CD4-positive, alpha-beta T cell treated with Interleukin-4 for 1 hour (primary cell): Measurements from ENCODE around the gene MYG1.
A peak's percentile ranks its signal among the peaks of the same experiment; 100 is the strongest.
"Not testable (repeated sequence)": the region's sequence is repeated elsewhere in the genome, so short reads cannot be mapped to it uniquely, and the experiment has no call there.

Experiments used
- DNase-seq, 2 donors: peaks; one replicate each; pipeline ENCODE4 v3.0.0-alpha.2; 2020 to 2022

Gene MYG1

DNA sequence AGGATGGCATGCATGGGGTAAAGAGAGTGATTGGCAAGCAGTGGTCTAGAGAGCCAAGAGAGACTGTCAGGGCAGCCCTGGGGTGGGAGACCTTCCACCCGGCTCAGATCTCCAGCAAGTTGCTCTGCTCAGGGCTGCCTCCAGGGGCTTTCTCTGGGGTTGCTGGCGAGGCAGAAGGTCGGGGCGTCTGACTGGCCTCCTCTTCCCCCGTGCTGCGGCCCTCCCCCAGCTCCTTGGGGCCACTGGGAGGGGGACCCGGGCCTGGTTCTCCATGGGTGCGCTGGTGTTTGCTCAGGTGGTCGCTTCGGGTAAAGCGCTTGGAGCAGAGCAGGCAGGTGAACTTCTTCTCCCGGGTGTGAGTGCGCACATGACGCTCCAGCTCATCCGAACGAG, 28.5 kb downstream of the MYG1 start:
- DNase-seq, result no peak

DNA sequence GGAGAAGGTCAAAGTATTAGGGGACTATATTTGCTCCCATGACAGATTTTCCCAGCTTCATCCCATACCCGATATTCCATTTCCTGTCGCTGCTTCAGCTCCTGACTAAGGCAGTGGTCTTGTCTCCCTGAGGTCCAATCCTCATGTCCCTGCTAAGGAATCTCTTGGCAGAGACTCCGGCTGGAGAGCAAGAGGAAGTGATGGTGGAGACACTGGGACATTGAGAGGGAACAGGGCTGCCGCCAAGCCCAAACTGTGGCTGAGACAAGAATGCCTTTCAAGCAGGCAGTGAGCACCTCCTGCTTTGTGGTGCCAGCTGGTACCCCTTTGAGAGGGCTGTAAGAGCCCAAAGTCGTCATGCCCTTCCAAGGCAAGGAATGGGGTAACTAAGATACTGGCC, 31.2 kb downstream of the MYG1 start:
- DNase-seq, result no peak

DNA sequence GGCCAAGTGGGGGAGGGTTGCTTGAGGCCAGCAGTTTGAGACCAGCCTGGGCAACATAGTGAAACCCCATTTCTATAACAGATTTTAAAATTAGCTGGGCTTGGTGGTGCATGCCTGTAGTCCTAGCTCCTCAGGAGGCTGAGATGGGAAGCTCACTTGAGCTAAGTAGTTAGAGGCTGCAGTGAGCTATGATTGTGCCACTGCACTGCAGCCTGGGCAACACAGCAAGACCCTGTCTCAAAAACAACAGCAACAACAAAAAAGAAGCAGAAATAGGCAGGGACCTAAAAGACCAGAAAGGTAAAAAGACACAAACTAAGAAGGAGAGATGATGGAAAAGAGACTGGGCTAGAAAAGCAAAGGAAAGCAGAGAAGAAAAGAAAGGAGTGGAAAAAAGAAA, 32.8 kb downstream of the MYG1 start:
- not testable (repeated sequence) for DNase-seq

DNA sequence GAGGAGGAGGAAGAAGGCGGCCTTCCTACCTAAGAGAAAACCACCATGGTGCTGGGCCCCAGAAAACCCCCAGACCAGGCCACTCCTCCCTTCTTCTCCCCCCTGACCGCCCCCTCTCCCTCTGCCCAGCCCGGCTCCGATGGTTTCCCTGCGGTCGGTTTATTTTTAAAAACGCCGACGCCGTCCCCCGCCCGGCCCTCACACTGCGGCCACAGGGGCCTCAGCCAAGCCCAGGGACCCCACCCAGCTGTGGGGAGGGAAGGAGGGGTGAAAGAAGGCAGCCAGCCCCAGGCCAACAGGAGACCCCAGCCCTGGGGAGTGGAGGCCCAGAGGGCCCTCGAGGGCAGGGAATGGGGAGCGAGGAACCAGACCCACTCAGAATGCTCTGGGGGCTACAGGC, 33.2 kb downstream of the MYG1 start:
- DNase-seq, result no peak

DNA sequence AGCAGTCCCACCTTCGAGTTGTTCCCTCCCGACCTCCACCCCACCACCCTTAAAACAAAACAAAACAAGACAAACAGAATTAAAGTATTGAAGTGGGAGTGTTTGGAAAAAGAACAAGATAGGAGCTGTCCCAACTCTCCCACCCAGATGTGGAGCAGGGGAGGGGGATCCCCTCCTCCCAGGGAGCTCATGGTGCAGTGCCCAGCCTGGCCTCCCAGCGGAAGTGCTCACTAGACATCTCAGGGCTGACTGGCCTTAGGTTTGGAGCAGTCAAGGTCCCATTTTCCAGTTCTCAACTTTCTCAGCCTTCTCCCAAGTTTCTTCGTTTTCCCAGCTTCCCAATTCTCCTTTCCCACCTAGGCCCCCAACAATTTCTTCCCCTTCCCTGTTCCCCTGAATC, 33.8 kb downstream of the MYG1 start:
- DNase-seq, result no peak

DNA sequence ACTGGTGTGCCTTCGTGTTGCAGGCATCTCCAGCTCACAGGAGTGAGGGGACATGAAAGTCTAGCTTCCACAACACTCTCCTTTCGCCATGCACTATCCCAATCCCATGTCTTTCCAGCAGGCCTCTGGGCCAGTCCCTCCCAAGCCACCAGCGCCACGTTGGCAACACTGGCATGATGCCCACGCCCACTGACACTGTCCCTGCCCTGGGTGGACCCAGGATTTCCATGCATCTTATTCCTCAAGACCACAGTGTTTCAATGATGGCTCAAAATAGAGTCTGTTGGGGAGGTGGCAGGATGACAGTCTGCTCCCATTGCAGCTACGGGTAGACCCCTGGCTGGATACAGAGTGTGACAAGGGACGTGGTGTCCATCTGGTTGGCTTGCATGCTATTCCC, 34.4 kb downstream of the MYG1 start:
- DNase-seq, result no peak

DNA sequence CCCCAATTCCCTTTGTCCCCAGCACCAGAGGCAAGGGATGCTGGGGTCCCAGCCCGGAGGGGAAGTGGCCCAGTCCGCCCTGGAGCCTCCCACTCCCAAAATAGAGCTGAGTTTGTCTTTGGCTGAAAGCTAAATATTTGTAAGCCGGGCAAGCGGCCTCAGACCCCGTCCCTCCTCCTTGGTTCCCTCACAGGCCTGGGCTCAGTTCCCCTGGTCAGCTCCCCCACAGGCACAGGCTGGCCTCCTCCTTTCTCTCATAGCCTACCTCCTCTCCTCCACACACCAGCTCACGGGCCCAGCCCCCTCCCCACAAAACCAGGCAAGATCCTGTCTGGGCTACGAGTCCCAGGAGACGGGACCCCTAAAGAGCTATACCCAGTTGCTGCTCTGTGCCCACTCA, 35.3 kb downstream of the MYG1 start:
- DNase-seq, result no peak

DNA sequence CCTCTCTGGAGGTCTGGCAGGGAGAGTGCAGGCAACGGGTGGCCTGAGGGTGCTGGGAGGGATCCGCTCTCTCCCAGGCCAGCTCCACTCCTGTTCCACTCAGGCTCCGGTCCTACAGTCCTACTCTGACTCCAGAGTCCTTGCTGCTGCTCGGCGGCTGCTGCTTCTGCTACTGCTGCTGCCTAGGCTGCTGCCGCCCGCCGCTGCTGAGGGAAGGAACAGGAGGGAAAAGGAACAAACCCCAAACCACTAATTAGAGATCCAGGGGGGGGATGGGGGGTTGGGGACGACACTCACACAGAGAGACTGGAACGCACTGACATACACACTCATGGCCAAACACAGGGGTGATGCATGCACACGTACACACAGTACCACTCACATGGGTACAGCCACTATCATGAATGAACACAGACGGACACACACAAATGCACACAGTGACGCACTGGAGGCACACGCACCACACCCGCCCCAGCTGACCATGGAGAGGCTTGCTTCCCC, 36.7 kb downstream of the MYG1 start, which contains the start of gene SP7:
Gene SP7, minus strand, starts transcription at position 174 of the 501 bp plus-strand sequence. CDS start 708 bp downstream, outside the sequence.
- DNase-seq, result no peak

DNA sequence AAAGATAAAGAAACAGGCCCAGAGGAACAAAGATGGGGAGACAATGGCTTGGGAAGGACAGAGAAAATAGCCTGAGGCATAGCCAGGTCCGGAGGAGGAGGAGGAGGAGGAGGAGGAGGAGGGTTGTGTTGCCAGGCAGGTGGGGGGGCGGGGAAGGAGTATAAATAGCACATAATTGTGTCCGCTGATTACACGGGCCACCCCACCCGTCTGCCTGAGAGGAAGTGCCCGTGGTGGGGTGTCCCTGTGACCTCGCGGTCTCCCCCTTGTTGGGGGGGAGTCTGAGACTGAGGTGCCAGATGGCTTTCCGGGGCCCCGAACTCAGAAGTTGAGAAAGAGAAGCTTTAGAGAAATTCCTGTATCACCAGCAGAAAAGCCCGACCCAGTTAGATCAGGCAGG, 38.5 kb downstream of the MYG1 start:
- DNase-seq, result peak in 1 of 2 donors; percentile 20

DNA sequence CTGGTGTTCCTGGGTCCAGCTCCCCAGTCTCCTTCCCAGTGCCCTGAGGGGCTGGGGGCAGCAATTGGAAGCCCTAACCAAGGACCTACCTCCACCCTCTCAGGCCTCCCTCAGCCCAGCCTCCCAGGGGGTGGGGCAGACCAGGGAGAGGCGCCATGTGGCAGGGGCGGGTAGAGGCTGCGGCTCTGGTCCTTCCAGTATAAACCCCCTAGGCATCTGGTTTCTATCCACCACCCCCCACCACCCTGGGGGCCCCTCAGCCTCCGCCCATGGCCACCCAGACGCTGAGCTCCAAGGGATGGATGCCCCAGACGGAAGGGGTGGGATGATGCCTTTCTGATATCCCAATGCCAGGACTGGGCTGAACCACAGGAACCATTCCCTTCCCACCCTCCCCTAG, 39.4 kb downstream of the MYG1 start:
- no peak for DNase-seq

DNA sequence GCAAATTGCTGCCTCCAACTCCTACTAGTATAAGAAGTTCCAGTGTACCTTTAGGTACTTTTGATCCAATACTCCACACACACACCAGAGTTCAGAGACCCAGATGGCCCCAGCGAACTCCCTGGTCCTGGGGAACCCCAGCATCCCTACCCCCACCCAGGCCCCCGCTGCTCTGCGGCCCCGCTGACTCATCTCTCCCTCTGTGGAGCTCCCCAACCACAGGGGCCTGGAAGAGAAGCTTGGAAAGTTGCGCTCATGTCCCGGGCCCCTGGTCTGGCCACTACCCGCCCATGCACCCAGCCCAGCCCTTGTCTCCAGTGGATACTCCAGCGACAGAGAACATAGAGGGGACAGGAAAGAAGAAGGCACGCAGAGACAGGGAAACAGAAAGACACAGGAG, 40.9 kb downstream of the MYG1 start:
- DNase-seq, result no peak

DNA sequence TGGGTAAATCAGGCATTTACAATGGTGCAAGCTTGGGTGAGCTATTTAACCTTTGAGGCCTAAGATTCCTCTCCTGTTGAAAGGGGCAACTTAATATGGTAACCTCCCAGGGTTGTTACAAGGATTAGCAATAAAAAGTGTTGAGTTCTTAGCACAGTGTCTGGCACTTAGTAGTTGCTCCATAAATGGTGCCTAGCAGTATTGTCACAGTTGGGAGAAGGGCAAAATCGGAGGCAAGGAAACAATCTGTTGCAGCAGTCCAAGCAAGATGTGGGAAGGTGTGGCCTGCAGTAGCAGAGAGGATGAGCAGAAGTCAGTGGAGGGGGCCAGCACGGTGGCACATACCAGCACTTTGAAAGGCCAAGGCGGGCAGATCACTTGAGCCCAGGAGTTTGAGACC, 44.0 kb downstream of the MYG1 start:
- DNase-seq, result no peak

DNA sequence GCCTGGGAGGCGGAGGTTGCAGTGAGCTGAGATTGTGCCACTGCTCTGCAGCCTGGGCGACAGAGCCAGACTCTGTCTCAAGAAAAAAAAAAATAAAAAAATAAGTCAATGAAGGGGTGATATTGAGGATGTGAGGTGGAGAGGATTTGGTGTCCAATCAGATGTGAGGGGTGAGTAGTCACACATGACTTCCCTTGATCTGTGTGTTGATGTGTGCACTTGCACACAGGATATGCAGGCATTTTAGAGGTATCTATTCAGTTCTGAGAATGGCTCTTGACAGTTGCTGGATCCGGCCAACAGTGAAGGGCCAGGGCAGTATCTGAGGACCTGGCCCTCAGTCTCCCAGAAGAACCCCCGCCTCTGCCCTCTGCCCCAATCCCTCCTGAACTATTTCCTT, 44.5 kb downstream of the MYG1 start:
- no peak for DNase-seq

DNA sequence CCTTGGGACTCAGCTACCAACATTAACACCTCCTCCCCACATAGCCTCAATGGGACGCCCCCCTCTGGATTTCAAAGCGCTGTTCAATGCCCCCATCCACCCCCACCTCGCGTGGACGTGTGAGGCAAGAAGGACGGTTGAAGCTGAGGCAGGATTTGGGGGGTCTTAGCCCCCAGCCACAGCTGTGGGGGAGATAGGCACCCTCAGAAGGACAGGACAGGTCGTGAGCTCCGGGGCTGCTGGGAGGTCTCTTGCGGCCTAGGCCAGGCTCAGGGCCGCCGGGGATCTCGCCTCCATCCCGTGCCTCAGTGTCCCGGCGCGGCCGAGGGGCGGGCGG, 45.0 kb downstream of the MYG1 start:
- no peak for DNase-seq

DNA sequence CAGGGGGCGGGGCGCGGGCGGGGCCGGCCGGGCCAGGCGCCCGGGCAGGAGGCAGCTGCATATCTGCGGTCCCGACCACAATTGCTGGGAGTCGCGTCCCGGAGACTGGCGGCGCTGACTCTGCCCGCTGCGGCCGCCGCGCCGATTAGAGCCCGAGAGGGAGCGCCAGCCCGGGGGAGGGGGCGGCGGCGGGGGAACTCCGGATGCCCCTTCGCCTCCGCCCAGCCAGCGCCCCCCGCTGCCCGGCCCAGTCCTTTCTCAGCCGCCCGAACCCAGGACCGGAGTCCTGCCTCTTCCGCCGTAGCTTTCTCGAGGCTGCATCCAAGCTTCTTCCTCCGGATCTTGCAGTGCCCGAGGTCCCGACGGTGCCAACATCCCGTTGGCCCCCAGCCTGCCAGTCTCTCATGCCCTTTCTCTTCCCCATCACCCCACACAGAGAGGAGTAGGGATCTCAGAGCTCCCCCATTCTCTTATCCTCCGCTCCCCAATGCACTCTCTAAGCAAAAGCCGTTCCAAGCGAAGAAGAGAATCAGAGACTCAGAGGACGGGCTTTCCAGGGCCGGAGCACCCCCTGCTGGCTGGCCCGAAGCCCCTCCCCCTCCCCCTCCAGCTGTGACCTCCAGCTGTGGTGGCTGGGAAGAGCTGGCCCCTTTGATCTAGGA, 45.5 kb downstream of the MYG1 start:
- peak; percentile 76 for DNase-seq

DNA sequence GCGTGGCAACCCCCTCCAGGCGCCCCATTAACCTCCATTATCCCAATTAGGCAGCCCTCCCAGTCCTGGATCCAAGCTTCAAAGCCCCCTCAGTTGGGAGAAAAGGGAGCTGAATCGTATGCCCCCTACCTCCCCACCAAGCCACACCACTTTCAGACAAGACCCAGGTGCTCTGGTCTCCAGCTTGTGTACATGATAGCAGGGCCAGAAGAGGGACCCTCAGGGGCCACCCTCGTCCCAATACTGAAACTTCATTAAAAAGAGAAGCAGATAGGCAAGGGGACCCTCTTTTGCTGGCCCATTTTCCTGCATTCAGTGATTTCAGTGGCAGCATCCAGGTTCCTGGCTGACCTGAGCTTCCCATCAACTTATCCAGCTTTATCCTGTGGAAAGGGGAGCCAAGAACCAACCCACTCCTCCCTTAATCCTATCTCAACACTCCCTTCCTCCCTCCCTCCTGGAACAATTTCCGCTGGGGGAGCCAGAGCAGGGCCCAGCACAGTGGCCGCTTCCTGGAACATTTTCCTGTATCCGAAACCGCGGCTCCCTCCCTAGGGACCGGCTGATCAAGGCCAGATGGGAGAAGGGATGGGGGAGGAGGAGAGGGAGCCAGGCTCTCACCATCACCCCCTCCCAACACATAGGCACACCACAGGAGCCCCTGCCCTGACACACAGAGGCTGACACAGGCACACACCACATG, 46.1 kb downstream of the MYG1 start:
- DNase-seq, result no peak

DNA sequence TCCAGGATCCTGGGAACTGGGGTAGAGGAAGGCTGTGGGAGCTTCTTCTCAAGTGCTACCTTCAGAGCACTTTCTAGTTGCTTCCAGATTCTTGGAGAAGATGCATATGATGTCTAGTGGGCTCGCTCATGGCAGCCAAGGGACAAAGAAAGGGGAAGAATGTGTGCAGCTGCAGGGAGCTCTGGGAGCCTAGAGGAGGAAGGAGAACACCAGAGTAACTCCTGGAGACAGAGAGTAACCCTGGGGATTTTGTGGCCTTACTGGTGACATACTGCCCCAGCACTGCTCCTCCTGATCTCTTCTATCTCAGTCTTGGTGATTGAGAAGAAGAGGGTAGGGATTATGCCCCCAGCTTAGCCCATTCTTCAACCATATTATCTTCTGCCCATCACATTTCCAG, 47.0 kb downstream of the MYG1 start:
- DNase-seq, result no peak

DNA sequence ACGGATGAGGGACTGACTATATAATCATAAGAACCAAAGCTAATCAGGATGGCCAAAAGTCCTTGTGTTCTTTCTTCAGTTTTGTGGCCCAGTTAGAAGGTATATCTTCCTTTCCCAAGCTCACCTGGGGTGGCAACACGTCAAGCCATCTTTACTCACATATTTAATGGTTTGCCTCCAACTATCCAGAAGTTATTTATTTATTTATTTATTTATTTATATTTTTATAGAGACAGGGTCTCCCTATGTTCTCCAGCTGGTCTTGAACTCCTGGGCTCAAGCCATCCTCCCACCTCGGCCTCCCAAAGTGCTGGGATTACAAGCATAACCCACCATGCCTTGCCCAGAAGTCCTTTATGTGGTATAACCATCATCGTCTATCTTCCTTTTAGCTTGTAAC, 48.4 kb downstream of the MYG1 start:
- DNase-seq, result no peak

DNA sequence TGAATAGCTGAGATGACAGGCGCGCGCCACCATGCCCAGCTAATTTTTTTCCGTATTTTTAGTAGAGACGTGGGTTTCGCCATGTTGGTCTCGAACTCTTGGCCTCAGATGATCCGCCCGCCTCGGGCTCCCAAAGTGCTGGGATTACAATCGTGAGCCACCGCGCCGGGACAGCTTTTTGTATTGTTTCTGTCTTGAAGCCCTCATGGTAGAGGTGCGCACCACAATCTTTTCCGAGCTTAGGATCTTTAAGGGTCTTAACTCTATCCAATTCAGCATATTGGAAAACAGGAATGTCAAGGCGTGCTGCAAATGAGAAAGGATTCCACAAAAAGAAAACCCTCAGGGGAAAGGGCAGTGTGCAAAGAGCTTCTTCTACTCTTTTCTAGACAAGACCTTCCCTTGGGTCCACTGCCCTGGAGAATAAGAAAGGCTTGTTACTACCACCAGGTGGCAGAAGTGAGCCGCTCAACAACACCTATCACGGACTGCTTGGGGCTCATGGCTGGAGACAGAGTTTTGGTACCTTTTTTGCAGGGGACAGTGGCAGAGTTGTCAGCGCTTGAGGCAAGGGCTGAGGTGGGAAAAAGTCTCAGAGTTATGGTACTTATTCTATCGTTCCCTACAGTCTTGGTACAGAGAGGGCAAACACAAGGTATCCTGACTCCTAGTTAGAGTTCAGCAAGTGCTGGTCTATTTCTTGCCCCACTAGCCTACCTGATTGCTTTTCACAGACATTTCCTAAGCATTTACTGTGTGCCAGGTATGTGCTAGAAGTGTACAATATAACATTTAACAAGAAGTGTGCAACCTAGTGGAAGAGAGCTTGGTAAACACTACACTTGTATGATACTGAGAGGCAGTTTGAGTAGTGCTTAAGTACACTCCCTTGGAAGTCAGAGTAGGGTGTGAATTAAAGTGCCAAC, 53.1 kb downstream of the MYG1 start:
- DNase-seq, result peak; percentile 88 to 89

DNA sequence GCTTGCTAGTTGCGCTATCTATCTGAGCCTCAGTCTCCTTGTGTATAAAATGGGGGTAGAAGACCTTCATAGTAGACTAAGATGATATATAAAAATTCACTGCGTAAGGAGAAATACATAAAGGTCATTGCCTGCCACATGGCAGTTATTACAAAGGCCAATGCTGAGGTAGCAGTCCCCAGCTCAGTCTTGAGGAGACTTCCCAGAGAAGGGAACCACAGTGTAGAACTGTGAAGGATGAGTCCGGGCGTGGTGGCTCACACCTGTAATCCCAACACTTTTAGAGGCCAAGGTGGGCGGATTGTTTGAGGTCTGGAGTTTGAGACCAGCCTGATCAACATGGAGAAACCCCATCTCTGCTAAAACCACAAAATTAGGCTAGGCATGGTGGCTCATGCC, 53.8 kb downstream of the MYG1 start:
- no peak for DNase-seq

DNA sequence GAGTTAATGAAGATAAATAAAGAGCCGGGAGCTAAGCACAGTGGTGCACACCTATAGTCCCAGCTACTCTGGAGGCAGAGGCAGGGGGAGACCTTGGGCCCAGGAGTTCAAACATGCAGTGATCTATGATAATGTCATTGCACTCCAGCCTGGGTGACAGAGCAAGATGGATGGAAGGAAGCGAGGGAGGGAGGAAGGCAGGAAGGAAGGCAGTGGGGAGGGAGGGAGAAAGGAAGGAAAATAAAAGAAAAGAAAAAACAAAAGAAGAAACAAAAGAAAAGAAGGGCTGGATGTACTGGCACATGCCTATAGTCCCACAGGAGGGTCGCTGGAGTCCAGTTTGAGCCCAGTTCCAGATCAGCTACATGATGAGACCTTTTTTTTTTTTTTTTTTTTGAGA, 55.6 kb downstream of the MYG1 start:
- no peak for DNase-seq
